A673 (cell line): ENCODE results near the gene MCF2L2.

Source experiments
- EZH2 ChIP-seq: fragments of 200-600 bp; sonication (generic); IDR thresholded peaks from 2 replicates; pipeline ENCODE4 v1.6.1; 2017; ENCODE audit warnings: borderline replicate concordance, low read depth, mild to moderate bottlenecking, mixed read lengths, antibody characterized with exemption, low read length; ENCODE audit not compliant: poor library complexity, severe bottlenecking
- TF ChIP-seq, protein P1 (sequence below): fragments of 300-800, 200-600 bp; sonication (generic); conservative IDR thresholded peaks from 2 replicates; pipeline ENCODE4 v1.5.1; 2017; ENCODE audit warnings: low read depth, mild to moderate bottlenecking, antibody characterized with exemption, low read length, moderate library complexity, mixed read lengths

GRCh38 chr3:183155499-183155898 is 272.9 kb downstream of the MCF2L2 start:
- TF ChIP-seq, protein P1, sequence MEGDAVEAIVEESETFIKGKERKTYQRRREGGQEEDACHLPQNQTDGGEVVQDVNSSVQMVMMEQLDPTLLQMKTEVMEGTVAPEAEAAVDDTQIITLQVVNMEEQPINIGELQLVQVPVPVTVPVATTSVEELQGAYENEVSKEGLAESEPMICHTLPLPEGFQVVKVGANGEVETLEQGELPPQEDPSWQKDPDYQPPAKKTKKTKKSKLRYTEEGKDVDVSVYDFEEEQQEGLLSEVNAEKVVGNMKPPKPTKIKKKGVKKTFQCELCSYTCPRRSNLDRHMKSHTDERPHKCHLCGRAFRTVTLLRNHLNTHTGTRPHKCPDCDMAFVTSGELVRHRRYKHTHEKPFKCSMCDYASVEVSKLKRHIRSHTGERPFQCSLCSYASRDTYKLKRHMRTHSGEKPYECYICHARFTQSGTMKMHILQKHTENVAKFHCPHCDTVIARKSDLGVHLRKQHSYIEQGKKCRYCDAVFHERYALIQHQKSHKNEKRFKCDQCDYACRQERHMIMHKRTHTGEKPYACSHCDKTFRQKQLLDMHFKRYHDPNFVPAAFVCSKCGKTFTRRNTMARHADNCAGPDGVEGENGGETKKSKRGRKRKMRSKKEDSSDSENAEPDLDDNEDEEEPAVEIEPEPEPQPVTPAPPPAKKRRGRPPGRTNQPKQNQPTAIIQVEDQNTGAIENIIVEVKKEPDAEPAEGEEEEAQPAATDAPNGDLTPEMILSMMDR, result no peak
- no peak for TF ChIP-seq EZH2
